HG02884 (cell line): ENCODE measurements around the gene PSMB2.

Source experiments
- ATAC-seq: cut with Tn5 transposase; IDR thresholded peaks from one replicate; pipeline ENCODE4 v1.9.1; 2021; ENCODE audit warnings: mild to moderate bottlenecking, moderate library complexity; ENCODE audit not compliant: unreplicated experiment

The PSMB2 gene

DNA sequence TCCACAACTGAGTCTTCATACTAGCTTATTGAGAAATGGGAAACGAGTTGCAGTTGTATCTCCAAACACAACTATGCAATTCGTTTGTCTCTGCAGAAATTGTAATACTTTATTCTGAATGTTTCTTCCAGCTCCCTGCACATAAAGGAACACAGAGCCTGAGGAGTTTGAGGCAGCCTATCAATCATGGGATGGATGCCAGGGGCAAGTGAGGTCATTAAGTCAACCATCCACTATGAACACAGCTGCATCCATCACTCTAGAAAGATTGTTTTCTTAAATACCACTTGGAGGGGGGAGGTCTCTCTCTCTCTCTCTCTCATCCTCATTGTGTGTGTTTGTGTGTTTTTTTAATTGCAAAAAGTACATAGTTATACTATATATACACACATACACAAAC, 2.9 kb upstream of the PSMB2 start:
- ATAC-seq, result no peak

DNA sequence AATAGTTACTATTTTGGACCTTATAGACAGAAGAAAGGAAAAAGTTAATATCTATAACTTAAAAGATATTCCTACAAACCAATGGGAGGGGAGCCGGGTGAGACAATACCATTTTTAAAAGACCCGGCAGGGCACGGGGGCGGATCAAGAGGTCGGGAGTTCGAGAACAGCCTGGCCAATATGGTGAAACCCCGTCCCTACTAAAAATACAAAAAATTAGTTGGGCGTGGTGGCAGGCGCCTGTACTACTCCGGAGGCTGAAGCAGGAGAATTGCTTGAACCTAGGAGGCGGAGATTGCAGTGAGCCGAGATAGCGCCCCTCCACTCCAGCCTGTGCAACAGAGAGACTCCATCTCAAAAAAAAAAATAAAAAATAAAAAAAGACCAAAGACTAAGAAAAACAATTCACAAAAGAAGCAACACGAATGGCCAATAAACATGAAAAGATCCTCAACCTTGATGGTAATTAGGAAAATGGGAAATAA, 1.2 kb upstream of the PSMB2 start:
- ATAC-seq, result no peak

DNA sequence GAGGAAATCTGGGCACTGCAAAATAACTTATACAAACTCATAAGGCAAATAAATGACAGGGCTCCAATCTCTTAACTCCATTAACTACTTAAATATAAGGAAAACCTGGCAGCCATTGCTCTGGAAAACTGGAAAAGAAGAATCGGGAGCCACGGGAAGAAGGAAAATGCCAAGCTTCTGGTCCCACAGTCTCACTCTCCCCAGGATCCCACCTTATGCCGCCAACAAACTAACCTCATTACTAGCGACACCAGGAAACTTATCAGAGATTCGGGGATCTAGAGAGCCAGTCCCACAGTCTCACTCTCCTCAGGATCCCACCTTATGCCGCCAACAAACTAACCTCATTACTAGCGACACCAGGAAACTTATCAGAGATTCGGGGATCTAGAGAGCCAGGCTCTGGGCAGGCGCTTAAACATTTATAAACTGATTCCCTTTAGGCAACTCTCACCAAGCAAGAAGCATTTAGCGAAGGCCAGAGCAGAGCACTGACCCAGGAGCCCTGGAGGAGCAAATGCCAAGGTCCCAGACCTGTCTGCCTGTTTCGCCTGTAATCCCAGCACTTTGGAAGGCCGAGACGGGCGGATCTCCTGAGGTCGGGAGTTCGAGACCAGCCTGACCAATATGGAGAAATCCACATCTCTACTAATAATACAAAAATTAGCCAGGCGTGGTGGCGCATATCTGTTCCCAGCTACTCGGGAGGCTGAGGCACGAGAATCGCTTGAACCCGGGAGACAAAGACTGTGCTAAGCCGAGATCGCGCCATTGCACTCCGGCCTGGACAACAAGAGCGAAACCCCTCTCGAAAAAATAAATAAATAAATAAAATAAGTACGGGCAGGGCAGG, 720 bp downstream of the PSMB2 start:
- ATAC-seq, result no peak

DNA sequence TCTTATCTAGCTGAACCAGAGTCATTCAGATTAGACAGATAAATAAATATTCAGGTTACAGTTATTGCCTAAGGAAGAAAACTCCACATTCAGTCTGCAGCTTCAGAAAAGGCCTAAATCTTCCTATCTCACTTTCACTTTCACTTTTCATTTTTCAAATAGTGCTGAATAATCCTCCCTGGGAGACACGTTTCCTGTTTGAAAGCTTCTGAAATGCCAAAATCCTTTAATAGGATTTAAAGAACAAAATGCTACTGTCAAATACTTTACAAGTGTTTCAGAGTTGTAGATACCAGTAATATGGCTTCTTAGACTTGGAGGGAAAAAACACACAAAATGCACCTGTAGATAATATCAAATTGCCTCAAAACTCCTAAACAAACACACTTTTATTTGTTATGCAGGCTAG, 3.9 kb downstream of the PSMB2 start:
- no peak for ATAC-seq

DNA sequence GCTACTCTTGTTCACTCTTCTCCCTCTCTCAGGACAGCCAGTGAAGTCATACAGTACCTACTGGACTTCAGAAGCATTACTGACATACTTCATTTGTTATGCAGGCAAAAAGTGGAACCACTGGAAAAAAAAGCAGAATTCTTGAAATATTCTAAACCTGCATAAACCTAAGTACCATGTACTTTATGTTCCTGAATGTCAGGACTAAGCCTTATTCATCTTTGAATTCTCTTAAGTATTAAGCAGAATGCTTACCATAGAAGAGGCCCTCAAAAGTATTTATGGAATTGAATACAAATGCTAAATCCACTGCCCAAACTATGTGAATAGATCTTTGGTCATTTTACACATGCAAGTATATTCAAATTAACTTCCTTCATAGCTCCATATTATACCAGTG, 7.8 kb downstream of the PSMB2 start:
- ATAC-seq, result no peak

DNA sequence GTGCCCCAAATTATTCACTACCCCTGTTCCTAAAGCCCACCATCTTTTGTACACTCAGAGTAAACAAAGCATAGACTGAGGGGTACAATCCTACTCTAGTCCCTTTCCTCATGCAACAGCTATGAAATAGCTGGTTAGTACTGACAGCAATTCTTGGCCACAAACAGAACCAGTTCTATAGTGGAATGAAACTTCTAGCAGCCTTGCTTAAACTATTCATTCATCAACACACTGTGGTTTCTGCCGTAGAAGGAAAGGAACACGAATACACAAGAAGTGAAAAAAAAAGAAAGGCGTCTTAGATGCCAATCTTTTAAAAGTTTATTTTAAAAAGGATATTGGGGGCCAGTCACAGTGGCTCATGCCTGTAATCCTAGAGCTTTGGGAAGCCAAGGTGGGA, 9.9 kb downstream of the PSMB2 start:
- ATAC-seq, result no peak

DNA sequence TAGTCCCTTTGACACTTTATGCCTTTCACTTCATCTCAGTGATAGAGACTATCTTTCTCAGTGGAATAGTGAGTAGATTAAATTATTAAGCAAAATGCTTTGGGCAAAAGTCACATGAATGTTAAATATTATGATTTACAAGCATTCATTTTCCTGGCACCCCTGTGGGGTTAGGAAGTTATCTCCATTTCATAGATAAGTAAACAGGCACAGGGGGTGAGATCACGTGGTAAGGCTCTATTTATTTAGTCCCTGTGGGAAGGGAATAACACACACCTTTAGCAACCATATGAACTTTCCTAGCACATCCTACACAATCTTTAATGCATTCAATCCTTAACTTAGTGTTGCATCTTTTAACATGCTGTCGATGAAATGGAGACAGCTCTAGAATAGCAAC, 12.3 kb downstream of the PSMB2 start:
- ATAC-seq, result no peak

DNA sequence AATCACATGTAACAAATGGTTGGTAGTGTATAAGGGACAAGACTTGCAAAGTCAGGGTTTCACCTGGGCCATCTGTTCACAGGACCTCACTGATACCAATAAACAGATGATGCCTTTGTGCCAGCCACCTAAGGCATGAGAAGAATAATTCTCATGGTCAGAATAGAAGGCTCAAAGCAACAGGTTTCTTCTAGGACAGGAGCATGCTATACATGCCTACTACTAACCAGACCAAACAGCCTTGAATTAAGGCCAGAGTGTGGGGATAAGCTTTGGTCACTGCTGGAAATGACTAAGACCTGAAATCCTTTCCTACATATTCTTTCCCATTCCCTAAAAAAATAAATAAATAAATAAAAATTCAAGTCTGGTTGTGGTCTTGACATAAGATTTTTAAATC, 17.5 kb downstream of the PSMB2 start:
- ATAC-seq, result no peak

DNA sequence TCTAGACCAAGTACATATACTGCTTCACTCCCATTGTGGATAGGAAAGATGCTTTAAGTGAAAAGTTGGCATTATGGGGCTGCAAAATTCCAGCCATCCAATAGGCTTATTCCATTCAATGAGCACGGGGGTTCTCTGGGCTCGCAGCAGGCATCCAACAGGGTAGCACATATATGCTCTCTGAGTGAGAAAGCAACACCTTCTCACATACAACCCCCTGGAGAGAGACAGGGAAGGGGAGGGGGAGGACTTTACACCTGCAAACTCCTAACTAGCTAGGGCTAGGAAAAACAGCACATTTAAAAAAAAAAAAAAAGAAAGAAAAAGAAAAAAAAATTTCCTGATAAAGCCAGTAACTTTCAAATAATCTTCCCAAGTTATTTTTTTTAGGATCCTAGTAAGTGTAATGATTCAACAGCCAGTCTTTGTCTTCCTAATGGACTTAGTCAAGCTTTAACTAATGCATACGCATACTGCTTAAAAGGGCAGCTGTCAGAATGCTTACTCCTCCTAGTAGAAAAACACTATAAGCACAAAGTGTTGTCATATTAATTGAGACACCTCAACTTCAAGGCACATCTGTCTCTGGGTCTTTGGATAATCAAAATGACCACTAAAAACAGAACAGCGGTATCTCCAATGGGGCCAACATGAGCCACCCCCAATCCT, 18.7 kb downstream of the PSMB2 start:
- no peak for ATAC-seq

DNA sequence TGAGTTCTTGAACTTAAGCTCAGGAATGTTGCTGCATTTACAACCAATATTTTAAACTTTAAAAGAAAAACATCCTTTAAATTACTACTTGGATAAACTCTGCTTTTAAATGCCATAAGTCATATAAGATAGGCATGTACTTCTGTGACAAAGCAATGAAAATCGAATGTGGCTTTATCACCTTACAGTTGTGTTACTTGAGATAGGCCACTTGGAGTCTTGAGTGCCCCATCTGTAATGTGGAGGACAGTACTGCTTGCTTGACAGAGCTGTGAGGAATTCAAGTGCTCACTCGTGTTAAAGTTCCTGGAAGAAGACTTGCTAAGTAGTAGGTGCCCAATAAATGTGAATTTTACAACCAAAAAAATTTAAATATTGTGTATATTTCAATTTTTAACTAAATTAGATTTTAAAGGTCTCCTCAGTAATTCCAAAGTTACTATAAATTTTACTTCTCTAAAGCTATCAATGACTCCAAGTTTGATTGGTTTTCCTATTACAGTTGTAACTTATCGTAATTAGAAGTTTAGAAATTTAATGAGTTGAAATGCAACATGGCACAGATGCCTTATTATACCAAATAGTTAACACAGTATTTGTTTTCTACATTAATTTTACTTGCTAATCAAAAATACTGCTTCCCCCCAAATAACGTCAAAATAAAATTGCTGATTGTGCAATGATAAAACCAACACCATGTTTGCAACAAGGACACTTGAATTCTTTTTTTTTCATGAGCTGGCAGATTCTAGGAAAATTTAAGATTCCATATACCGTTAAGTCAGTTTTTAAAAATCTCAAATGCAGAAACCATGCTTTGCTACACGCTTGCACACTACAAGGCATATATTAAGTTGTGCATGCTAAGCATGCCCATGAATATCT, 21.8 kb downstream of the PSMB2 start:
- ATAC-seq, result no peak

DNA sequence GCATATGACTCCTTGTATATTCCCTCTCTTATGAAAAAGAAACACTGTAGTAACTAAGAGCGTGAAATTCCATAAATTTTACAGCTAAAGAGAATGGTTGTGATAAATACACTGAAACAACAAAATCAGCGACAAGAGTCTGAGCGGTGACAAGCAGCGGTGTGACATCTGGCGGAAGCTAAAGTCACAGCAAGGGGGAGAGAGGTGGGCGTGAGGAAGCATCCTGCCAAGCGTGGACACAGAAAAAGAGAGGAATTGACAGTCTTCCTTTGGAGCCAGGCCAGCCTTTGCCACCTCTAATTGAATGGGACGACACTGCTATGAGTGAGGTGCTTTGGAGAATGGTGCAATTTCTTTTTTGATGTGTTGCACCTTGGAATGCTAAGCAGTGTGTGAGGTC, 25.9 kb downstream of the PSMB2 start:
- ATAC-seq, result no peak

DNA sequence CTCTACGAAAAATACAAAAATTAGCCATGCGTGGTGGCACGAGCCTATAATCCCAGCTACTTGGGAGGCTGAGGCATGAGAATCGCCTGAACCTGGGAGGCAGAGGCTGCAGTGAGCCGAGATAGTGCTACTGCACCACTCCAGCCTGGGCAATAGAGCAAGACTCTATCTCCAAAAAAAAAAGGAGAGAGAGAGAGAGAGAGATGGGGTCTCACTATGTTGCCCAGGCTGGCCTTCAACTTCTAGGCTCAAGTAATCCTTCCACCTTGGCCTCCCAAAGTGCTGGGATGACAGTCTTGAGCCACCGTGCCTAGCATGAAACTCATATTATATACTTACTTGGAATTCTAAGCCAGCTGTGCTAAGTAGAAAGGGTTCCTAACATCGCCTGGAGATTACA, 29.7 kb downstream of the PSMB2 start:
- no peak for ATAC-seq

DNA sequence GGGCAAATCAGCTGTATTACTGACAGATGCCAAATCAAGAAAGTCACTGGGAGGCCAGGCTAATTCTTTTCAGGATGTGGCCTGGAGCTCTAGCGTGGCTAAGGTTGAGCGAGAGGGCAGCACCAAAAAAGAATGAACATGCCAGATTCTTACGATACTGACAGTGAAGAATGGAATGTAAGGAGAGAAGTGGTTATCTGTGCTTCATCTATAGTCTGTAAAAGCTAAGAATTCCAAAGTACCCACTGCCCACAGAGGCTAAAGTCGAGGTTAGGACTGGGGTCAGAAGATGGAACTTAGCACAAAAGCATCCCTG, 35.5 kb downstream of the PSMB2 start:
- no peak for ATAC-seq

DNA sequence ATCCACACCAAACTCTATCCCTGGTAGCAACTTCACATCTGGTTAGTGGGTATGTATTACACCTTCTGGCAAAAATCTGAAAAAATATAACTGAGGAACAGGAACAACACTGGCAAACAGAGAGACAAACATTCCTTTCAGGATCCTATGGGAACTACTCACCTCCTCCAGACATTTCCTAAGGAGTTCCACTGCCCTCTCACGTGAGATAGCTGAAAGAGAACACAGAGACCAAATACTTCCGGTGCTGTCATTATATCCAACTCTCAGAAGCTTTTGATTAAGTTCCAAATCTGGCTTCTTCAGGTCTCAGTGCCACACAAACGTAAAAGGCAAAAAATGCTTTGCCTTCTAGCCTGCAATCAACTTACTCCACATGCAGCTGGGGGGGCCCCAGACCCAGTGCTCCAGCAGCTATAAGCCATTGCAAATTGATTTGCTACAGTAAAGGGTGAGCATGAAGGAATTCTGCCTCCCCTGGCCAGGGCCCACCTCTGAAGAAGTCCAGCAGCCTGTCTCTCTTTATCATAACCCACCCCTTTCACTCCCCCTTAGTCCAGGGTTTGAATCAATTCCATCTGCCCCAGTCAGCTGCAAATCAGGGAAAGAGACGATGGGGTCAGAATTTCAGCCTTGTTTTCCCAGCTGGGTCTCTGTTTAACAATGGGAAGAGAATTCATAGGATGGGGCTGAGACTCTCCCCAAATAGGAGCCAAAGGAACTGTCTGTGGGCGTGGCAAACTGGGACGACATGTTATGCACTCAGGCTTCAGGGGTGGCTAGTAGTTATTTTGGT, 36.1 kb downstream of the PSMB2 start:
- ATAC-seq, result no peak

DNA sequence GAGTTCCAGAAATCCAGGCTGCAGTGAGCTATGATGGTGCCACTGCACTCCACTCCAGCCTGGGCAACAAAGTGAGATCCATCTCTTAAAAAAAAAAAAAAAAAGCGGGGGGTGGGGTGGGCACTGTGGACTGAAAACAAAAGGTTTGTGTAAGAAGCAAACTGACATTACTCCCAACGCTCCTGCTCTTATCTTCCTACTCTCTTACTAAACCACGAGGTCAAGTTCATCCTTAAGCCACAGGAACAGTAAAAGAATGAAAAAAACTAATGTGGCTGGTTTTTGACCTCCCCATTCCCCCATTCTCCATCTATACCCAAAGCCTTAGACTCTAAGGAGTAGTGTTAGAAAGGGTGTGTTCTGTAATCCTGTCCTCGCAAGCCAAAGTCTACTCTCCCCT, 37.4 kb downstream of the PSMB2 start:
- ATAC-seq, result no peak

DNA sequence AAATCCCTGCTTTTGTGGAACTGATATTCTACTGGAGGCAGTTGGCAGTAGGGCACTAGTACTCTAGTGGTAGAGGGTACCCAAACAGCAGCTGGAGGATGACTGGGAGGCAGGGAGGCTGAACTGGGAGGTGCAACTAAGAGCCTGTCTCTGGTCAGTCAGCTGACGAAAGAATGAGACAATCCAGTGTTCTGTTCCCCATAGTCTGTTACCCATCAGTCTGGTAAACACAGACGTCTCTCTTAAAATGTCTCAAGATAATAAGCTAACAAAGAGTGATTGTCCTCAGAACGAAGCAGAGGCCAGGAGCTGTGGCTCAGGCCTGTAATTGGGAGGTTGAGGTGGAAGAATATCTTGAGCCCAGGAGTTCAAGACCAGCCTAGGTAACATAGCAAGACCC, 37.9 kb downstream of the PSMB2 start:
- no peak for ATAC-seq

DNA sequence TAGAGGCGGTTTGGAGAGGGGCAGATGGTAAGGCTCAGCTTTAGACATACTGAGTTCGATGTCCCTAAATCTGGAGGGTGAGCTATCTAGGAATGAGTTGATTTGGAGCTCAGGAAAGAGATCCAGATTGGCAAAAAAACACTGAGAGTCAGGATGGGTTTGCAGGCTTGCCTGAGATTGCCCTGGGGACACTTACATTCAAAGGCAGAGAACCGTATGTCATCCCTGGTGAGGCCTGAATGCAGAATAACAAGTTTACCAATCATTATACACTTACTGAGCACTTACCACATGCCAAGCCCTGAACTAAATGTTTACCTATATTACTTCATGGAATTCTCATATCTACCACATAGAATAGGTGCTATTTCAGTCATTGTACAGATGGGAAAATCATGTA, 40.7 kb downstream of the PSMB2 start:
- no peak for ATAC-seq

DNA sequence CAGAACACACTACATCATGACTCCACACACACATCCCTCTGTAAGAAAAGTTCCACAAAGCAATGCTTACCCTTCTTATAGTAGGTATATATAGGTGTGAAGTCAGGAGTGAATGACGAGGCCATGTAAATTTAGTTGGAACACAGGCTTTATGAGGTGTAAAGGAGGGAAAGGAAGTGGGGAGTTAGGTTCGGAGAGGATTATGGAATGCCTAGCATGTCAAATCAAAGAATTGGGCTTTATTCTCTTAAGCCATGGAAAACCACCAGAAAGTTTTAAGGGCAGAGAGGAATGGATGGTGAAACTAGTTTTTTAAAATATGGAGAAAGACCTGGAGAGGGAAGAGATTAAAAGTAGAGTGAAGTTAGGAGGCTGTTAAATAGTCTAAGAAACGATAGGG, 41.9 kb downstream of the PSMB2 start:
- ATAC-seq, result no peak

DNA sequence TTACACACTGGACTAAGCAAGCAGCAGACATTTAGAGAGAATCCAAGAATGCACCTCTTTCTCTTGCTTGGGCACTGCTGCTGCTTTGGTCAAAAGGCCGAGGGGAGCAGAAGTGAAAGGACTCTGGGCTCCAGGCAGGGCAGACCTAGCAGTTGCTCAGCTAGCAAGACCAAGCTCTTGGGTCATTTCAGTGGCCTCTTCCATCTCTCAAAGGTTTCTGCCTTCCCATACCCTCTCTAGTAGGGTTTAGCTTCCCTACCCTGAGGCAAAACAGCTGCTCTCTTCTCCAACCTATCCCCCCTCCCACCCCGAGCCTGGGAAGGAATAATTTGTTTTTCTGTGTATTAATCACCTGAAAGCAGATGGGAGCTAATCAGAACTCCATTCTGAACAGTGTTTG, 42.4 kb downstream of the PSMB2 start:
- ATAC-seq, result no peak

DNA sequence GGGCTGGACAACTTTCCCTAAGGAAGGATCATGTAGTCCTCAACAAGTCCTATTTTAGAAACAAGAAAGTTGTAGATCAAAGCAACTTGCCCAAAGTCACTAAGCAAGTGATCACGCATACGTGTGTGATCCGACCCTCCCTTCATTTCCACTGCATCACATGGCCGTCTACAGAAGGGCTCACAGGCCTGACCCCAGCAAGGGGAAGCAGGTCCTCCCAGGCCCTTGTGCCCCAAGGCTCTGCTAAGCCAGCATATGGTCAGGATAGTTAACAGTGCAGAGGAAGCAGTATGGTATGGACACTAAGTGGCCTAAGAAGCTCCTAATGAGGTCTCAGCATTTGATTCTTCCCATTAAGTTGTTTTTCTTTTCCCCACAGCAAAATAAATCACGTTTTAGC, 43.5 kb downstream of the PSMB2 start:
- ATAC-seq, result no peak

DNA sequence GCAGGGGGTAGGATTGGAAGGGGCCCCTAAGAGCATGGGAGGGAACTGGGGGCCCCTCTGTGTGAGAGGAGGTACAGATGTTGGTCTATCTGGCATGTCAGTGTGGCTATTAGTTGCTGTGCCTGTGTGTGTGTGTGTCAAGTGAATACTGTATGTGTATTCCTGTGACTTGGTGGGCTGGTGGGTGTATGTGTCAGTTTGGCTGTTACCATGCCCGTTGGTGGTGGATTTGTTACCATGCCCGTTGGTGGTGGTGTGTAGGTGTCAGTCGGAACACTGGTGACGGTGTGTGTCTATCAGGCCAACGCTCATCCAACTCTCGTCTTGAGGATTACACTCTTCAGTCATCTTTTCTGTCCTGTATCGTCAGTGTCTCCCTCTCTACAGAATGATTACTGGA, 45.6 kb downstream of the PSMB2 start:
- no peak for ATAC-seq
